ENCODE results near the gene TNFAIP3.

DNA sequence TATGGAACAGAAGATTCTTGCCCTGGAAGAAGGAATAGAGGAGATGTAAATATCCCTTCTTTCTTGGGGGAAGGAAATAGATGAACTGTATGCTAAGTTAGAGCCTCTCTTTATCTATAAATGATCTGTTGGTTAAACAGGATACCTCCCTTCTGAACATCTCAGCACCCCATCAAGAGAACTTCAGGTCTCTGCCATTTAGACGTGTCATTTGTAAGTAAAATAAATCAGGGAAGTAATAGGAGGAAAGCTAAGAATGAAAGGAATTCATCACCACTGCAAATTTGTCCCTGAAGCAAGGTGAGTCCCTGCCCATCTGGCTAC lies 42.5 kb upstream of the TNFAIP3 start:
- TF ChIP-seq, protein P1, sequence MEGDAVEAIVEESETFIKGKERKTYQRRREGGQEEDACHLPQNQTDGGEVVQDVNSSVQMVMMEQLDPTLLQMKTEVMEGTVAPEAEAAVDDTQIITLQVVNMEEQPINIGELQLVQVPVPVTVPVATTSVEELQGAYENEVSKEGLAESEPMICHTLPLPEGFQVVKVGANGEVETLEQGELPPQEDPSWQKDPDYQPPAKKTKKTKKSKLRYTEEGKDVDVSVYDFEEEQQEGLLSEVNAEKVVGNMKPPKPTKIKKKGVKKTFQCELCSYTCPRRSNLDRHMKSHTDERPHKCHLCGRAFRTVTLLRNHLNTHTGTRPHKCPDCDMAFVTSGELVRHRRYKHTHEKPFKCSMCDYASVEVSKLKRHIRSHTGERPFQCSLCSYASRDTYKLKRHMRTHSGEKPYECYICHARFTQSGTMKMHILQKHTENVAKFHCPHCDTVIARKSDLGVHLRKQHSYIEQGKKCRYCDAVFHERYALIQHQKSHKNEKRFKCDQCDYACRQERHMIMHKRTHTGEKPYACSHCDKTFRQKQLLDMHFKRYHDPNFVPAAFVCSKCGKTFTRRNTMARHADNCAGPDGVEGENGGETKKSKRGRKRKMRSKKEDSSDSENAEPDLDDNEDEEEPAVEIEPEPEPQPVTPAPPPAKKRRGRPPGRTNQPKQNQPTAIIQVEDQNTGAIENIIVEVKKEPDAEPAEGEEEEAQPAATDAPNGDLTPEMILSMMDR (conservative IDR thresholded peaks at IDR 0.05), result no peak
- TF ChIP-seq ZFX (IDR thresholded peaks at IDR 0.05), result no peak
